HG02623 (cell line): ENCODE measurements around the gene ACYP2.
"Not testable (repeated sequence)": the region's sequence is repeated elsewhere in the genome, so short reads cannot be mapped to it uniquely, and the experiment has no call there.

Experiments used
- ATAC-seq: cut with Tn5 transposase; IDR thresholded peaks from one replicate; pipeline ENCODE4 v1.9.1; 2021; ENCODE audit warnings: moderate library complexity; ENCODE audit not compliant: unreplicated experiment

ACYP2 gene

DNA sequence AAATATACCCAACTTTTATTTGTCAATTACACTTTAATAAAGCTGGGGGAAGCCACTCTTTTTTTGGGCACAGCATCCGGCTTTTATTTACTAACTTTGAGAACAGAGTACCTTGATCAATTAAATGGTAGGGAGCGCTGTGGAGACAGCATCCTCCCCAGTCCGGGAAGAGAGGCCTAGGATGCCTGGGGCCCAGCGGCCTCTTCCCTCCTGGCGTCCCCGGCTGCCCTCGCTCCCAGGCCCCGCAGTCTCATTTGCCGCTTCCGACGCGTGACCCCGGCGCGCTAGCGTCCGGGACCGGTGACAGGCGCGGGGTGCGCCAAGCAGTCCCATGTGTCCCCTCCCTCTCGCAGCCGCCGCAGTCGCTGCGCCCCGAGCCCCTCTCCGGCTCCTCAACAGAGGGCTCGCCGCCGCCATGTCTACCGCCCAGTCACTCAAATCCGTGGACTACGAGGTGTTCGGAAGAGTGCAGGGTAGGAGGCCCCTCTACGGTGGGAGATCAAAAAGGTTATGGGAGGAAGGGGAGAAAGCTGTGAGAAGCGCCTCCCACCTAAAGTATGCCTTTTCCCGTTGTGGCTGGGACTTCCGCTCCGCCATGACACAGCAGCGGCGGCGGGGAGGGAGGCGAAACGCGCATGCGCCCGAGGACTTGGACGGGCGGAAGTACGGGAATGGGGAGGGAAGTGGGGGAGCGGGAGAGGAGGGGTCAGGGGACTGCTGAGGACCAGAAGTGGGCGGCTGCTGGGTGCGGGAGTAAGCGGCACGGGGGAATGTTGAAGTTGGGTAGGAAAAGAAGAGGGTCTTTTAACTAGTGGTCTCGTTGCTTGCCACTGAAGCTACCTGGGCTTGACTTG lies at the start of gene ACYP2:
TSS of gene ACYP2 (plus strand) at position 332 of the 854 bp plus-strand sequence.
- peak; percentile 80 for ATAC-seq

GRCh38 chr2:54065891-54066290 lies 49.5 kb upstream of the ACYP2 start:
- ATAC-seq, result no peak

GRCh38 chr2:54067851-54068375 lies 47.5 kb upstream of the ACYP2 start:
- ATAC-seq, result no peak

- ATAC-seq, result not testable (repeated sequence)
Observed at GRCh38 chr2:54072483-54072882, 42.9 kb upstream of the ACYP2 start.

- ATAC-seq, result no peak
Observed at GRCh38 chr2:54073796-54074195, 41.6 kb upstream of the ACYP2 start.

GRCh38 chr2:54074606-54075341 lies 40.6 kb upstream of the ACYP2 start:
- ATAC-seq, result no peak

- ATAC-seq, result no peak
Observed at GRCh38 chr2:54076586-54076985, 38.8 kb upstream of the ACYP2 start.

GRCh38 chr2:54077088-54077900 lies 38.1 kb upstream of the ACYP2 start:
- ATAC-seq, result no peak

- ATAC-seq, result no peak
Observed at GRCh38 chr2:54079331-54079730, 36.1 kb upstream of the ACYP2 start.

DNA sequence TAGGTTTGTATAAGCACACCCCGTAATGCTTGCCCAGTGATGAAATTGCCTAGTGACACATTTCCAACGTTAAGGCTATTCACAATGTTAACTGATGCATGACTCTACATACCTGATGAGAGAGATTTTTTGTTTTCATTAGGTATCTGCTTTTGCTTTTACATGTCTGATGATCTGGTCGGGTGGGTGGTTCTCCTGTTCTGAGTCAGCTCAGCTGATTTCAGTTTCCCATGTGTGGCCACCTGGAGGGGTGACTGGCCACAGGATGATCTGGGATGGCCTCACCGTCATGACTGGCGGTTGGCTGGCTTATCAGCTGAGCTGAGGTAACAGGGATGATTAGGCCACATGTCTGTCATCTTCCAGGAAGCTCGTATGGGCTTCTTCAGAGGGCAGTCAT lies 33.8 kb upstream of the ACYP2 start:
- peak; percentile 94 for ATAC-seq

GRCh38 chr2:54083021-54083420 lies 32.4 kb upstream of the ACYP2 start:
- ATAC-seq, result no peak

DNA sequence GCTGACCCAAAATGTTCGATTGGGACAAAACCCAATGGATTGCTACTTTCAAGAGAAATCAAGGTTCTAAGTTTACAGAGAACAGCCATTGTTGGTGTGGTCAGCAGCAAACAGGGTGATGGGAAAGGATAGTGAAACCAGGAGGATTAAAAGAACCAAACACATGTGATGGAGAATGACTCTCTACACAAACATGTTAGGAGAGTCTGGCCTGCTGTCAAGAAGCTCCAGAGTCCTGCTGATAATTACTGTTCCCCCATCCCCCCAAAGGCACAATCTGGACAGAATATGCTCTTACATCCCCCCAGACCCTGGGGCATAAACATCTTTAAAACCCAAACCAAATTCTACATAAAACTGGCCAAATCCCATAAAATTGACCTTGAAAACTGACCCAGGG lies 32.0 kb upstream of the ACYP2 start:
- no peak for ATAC-seq

- no peak for ATAC-seq
Observed at GRCh38 chr2:54084600-54084999, 30.8 kb upstream of the ACYP2 start.

GRCh38 chr2:54085069-54085468 lies 30.3 kb upstream of the ACYP2 start:
- ATAC-seq, result no peak

DNA sequence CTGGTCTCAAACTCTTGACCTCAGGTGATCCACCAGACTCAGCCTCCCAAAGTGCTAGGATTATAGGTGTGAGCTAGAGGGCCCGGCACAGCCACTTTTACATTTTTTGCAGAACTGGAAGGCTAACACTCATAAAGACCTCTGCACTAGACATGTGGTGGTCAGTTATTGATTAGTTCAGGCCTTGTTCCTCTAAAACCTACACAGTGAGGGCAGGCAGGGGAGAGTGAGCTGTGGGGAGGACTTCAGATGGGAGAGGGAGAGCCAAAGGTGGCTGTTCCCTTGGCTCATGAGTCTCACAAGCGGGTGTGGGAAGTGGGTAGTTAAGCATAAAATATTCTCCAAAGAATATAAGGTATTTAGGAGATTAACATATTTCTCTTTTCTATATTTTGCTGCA lies 29.3 kb upstream of the ACYP2 start:
- no peak for ATAC-seq

DNA sequence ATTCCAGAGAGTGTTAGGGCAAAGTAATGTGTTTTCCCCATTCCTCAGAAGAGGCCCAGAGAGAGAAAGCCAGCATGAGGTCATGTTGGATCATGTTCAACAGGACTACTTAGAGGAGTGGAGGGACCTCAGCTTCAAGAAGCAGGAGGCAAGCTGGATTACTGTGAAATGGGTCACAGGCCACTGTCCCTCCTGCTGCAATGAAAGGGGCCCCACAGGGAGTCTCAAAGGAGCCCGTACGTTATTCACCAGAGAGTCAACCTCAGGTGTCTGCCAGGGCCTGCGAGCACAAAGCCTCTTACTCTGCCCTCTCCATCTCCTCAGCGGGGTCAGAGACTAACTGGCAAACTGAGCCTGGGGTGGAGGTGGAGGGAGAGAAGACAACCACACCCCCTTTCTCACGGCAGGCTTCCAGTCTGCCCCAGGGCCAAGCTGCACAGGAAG lies 27.2 kb upstream of the ACYP2 start:
- no peak for ATAC-seq

- no peak for ATAC-seq
Observed at GRCh38 chr2:54088719-54089118, 26.7 kb upstream of the ACYP2 start.

DNA sequence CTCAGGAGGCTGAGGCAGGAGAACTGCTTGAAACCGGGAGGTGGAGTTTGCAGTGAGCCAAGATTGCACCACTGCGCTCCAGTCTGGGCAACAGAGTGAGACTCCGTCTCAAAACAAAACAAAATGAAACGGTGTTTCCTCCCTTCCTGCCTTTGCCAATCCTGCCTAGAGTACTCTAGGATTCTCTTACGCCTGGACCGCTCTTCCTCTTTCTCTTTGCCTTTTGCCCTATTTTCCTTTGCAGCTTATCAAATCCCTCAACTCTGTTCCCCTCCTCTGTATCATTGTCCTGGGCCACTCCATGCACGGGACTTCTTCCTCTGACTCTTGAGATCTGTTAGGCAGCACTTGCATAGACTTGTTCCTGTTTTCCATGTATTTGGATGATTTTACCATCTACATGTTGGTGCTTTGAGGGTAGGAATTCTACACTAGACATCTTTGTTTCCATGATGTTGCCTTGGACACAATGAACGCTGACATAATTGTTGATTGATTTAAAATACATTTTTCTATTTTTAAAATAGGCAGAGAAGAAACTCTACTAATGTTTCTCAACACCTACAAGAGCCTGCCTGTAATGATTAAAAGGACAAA lies 24.8 kb upstream of the ACYP2 start:
- ATAC-seq, result no peak

GRCh38 chr2:54092940-54093339 lies 22.5 kb upstream of the ACYP2 start:
- ATAC-seq, result peak; percentile 54

GRCh38 chr2:54095406-54095805 lies 20.0 kb upstream of the ACYP2 start:
- not testable (repeated sequence) for ATAC-seq

GRCh38 chr2:54096141-54096540 lies 19.3 kb upstream of the ACYP2 start:
- not testable (repeated sequence) for ATAC-seq
